Measurements from ENCODE around the gene RPH3AL.

DNA sequence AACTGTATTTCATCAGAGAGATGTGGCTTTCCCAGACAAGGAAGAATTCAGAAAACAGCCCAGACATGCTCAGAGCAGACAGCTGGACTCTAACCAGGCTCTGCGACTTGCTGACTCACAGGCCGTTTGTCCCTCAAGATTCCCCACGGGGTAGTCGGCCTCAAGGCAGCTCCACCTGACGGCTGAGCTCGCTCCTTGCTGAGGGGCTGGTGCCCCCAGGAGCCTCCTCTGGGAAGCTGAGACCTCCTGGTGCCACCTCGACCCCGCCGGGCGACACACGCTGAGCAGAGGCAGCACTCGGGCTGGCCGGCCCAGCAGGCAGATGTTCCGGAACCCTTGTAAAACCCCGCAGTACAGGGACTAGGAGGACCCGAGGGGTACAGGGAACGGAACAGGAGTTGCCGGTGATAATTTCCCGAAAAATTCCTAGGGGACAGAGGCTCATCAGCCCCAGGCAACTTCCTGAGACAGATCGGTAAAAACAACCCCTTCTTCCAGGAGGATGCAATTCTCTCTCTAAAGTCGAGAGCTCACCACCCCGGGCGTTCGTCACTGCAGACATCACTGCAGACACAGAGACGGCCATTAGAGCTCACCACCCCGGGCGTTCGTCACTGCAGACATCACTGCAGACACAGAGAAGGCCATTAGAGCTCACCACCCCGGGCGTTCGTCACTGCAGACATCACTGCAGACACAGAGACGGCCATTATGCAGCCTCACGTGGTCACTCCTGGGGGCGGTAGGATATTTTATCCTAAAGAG, 19.9 kb downstream of the RPH3AL start:
- no peak for TF ChIP-seq POLR2A (IDR thresholded peaks at IDR 0.05)
- TF ChIP-seq, protein P1, sequence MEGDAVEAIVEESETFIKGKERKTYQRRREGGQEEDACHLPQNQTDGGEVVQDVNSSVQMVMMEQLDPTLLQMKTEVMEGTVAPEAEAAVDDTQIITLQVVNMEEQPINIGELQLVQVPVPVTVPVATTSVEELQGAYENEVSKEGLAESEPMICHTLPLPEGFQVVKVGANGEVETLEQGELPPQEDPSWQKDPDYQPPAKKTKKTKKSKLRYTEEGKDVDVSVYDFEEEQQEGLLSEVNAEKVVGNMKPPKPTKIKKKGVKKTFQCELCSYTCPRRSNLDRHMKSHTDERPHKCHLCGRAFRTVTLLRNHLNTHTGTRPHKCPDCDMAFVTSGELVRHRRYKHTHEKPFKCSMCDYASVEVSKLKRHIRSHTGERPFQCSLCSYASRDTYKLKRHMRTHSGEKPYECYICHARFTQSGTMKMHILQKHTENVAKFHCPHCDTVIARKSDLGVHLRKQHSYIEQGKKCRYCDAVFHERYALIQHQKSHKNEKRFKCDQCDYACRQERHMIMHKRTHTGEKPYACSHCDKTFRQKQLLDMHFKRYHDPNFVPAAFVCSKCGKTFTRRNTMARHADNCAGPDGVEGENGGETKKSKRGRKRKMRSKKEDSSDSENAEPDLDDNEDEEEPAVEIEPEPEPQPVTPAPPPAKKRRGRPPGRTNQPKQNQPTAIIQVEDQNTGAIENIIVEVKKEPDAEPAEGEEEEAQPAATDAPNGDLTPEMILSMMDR (IDR thresholded peaks at IDR 0.05), result no peak

Data from right lobe of liver (tissue), 4 donors.